Measurements from ENCODE around the gene PI4KB. TPM values are rescaled to one million over a fixed set of nuclear protein-coding genes. Genes with fewer than 3 reads are reported as not detected.

The PI4KB gene
- total RNA-seq, 1 experiment from 2014 or later: 45.1 TPM

GRCh38 chr1:151346082-151346768 lies 19.0 kb upstream of the PI4KB start:
- TF ChIP-seq POLR2A (IDR thresholded peaks at IDR 0.05; ENCODE audit: borderline replicate concordance, extremely low read depth, insufficient read depth, insufficient read length) (no peak), CBX3 (IDR thresholded peaks at IDR 0.05; ENCODE audit: low read depth) (no peak), MAX (IDR thresholded peaks at IDR 0.05) (no peak), EZH2phosphoT487 (IDR thresholded peaks at IDR 0.05; ENCODE audit: borderline replicate concordance) (no peak), FOSL1 (IDR thresholded peaks at IDR 0.05; ENCODE audit: low read depth) (no peak), SRF (IDR thresholded peaks at IDR 0.05; ENCODE audit: low read depth) (no peak), CEBPB (IDR thresholded peaks at IDR 0.05; ENCODE audit: low read depth) (no peak), TCF7L2 (IDR thresholded peaks at IDR 0.05; ENCODE audit: borderline replicate concordance, extremely low read depth, insufficient read depth, insufficient read length) (no peak)
- peak overlapping the region; percentile 78 for H3K27ac ChIP-seq (ENCODE audit: low read depth, low read length)
- H3K36me3 ChIP-seq (ENCODE audit: control insufficient read depth in 1 of 2, insufficient read depth in 2 of 2, low read length in 2 of 2): peaks cover 10 to 16% of the 10 kb centered on the region in 2 experiments; a peak in 1 of 4 replicates
- intact Hi-C loops (cut with micrococcal nuclease): loop anchor here (2.0 kb wide), 1 partner anchor 35 kb away; no protein-coding TSS in a partner anchor
- H3K4me1 ChIP-seq (ENCODE audit: control insufficient read depth in 1 of 2, insufficient read depth in 2 of 2, low read length in 2 of 2): peaks cover 5 to 33% of the 10 kb centered on the region in 2 experiments
- peak overlapping the region; percentile 81 for H3K9ac ChIP-seq (ENCODE audit: low read length)
- H3K4me2 ChIP-seq (ENCODE audit: low read length): peak overlapping the region; percentile 93
- no peak overlapping the region for H2AFZ ChIP-seq (ENCODE audit: low read depth, low read length, poor library complexity, severe bottlenecking)
- H4K20me1 ChIP-seq (ENCODE audit: insufficient read depth): no peaks in the 10 kb centered on the region
- BruUV-seq (replicated peaks): TSS peak; percentile 76
- H3K9me2 ChIP-seq (ENCODE audit: insufficient read depth): no peaks in the 10 kb centered on the region
- ATAC-seq (no peak), DNase-seq (ENCODE audit: low read depth, low spot score) (no peak)
- ChIA-PET RAD21 (ENCODE audit: low non-redundant PET in 1 of 2, low total read pairs in 2 of 2, uncharacterized antibody in 2 of 2, unreplicated experiment in 2 of 2) (no interaction called here), CTCF (no interaction called here), POLR2A (interaction anchor here (0.7 kb wide), 1 partner anchor 933 kb away, joined by 3 read pairs; no protein-coding TSS in a partner anchor)
- H3K27me3 ChIP-seq (ENCODE audit: insufficient read depth, low read length): no peaks in the 10 kb centered on the region
- H3K4me3 ChIP-seq (replicated peaks in 1 of 2; ENCODE audit: low read depth in 1 of 2, low read length in 2 of 2): peak overlapping the region; percentile 67 to 72
- no peaks in the 10 kb centered on the region for H3K9me3 ChIP-seq (ENCODE audit: control insufficient read depth in 1 of 2, insufficient read depth in 1 of 2, low read depth in 1 of 2, low read length in 2 of 2)
- H3K79me2 ChIP-seq (ENCODE audit: insufficient read depth, low read length): no peaks in the 10 kb centered on the region

GRCh38 chr1:151344291-151344690 lies 17.1 kb upstream of the PI4KB start:
- POLR2A ChIA-PET: no interaction called here

More at GRCh38 chr1:151344291-151344690, 17.1 kb upstream of the PI4KB start:
- H3K36me3 ChIP-seq (ENCODE audit: control insufficient read depth in 1 of 2, insufficient read depth in 2 of 2, low read length in 2 of 2): peaks cover 10 to 16% of the 10 kb centered on the region in 2 experiments; a peak in 1 of 4 replicates
- no TSS peak for BruUV-seq (replicated peaks)
- no peaks in the 10 kb centered on the region for H3K9me3 ChIP-seq (ENCODE audit: control insufficient read depth in 1 of 2, insufficient read depth in 1 of 2, low read depth in 1 of 2, low read length in 2 of 2)
- no peak for ATAC-seq
- no peak overlapping the region for H3K27ac ChIP-seq (ENCODE audit: low read depth, low read length)
- ChIA-PET CTCF (no interaction called here), RAD21 (ENCODE audit: low non-redundant PET in 1 of 2, low total read pairs in 2 of 2, uncharacterized antibody in 2 of 2, unreplicated experiment in 2 of 2) (no interaction called here)
- H3K9me2 ChIP-seq (ENCODE audit: insufficient read depth): no peaks in the 10 kb centered on the region
- no peak overlapping the region for H3K9ac ChIP-seq (ENCODE audit: low read length)
- intact Hi-C loops (cut with micrococcal nuclease): no loop called here
- H4K20me1 ChIP-seq (ENCODE audit: insufficient read depth): no peaks in the 10 kb centered on the region
- H3K4me3 ChIP-seq (replicated peaks in 1 of 2; ENCODE audit: low read depth in 1 of 2, low read length in 2 of 2): no peak overlapping the region
- H3K79me2 ChIP-seq (ENCODE audit: insufficient read depth, low read length): no peaks in the 10 kb centered on the region
- H3K27me3 ChIP-seq (ENCODE audit: insufficient read depth, low read length): no peaks in the 10 kb centered on the region
- peaks cover 5 to 39% of the 10 kb centered on the region in 2 experiments for H3K4me1 ChIP-seq (ENCODE audit: control insufficient read depth in 1 of 2, insufficient read depth in 2 of 2, low read length in 2 of 2)
- no peak for TF ChIP-seq CEBPB (IDR thresholded peaks at IDR 0.05; ENCODE audit: low read depth)
- no peak for TF ChIP-seq ELF1 (IDR thresholded peaks at IDR 0.05; ENCODE audit: borderline replicate concordance, low read depth)
- no peak for TF ChIP-seq POLR2AphosphoS5 (IDR thresholded peaks at IDR 0.05; ENCODE audit: low read depth, low read length)
- no peak for TF ChIP-seq EZH2 (IDR thresholded peaks at IDR 0.05)
- TF ChIP-seq EZH2phosphoT487 (IDR thresholded peaks at IDR 0.05; ENCODE audit: borderline replicate concordance): no peak
- TF ChIP-seq RAD21 (IDR thresholded peaks at IDR 0.05; ENCODE audit: low read depth): no peak
- H2AFZ ChIP-seq (ENCODE audit: low read depth, low read length, poor library complexity, severe bottlenecking): no peak overlapping the region
- DNase-seq (ENCODE audit: low read depth, low spot score): no peak
- no peak overlapping the region for H3K4me2 ChIP-seq (ENCODE audit: low read length)

All from HCT116 (cell line).